ENCODE data around the gene CGNL1. TPM values are rescaled to one million over a fixed set of nuclear protein-coding genes. Genes with fewer than 3 reads are reported as not detected.

Gene CGNL1
- total RNA-seq, 1 donor from 2014 or later: 2.8 TPM

- no peak overlapping the region for H3K4me3 ChIP-seq (ENCODE audit: low read depth, low read length)
- no peaks in the 10 kb centered on the region for H3K27me3 ChIP-seq (ENCODE audit: control insufficient read depth, insufficient read depth, low read length)
- H3K36me3 ChIP-seq (ENCODE audit: control insufficient read depth, insufficient read depth, low read length): no peaks in the 10 kb centered on the region
- no peak for TF ChIP-seq CTCF (IDR thresholded peaks at IDR 0.05; ENCODE audit: insufficient read depth, low read length, poor library complexity, severe bottlenecking)
- DNase-seq (ENCODE audit: low read depth): no peak
Measured at GRCh38 chr15:57380854-57381253, 4.5 kb downstream of the CGNL1 start.

- TF ChIP-seq CTCF (IDR thresholded peaks at IDR 0.05; ENCODE audit: insufficient read depth, low read length, poor library complexity, severe bottlenecking): no peak
- no peak overlapping the region for H3K4me3 ChIP-seq (ENCODE audit: low read depth, low read length)
- no peaks in the 10 kb centered on the region for H3K27me3 ChIP-seq (ENCODE audit: control insufficient read depth, insufficient read depth, low read length)
- no peaks in the 10 kb centered on the region for H3K36me3 ChIP-seq (ENCODE audit: control insufficient read depth, insufficient read depth, low read length)
- no peak for DNase-seq (ENCODE audit: low read depth)
Measured at GRCh38 chr15:57382215-57382614, 5.9 kb downstream of the CGNL1 start.

GRCh38 chr15:57382969-57383368 is 6.7 kb downstream of the CGNL1 start:
- H3K27me3 ChIP-seq (ENCODE audit: control insufficient read depth, insufficient read depth, low read length): no peaks in the 10 kb centered on the region
- no peak for DNase-seq (ENCODE audit: low read depth)
- no peak for TF ChIP-seq CTCF (IDR thresholded peaks at IDR 0.05; ENCODE audit: insufficient read depth, low read length, poor library complexity, severe bottlenecking)
- H3K36me3 ChIP-seq (ENCODE audit: control insufficient read depth, insufficient read depth, low read length): no peaks in the 10 kb centered on the region
- no peak overlapping the region for H3K4me3 ChIP-seq (ENCODE audit: low read depth, low read length)

GRCh38 chr15:57384024-57384423 is 7.7 kb downstream of the CGNL1 start:
- TF ChIP-seq CTCF (IDR thresholded peaks at IDR 0.05; ENCODE audit: insufficient read depth, low read length, poor library complexity, severe bottlenecking): no peak
- Histone ChIP-seq H3K36me3 (ENCODE audit: control insufficient read depth, insufficient read depth, low read length) (no peaks in the 10 kb centered on the region), H3K27me3 (ENCODE audit: control insufficient read depth, insufficient read depth, low read length) (no peaks in the 10 kb centered on the region), H3K4me3 (ENCODE audit: low read depth, low read length) (no peak overlapping the region)
- DNase-seq (ENCODE audit: low read depth): no peak

DNA sequence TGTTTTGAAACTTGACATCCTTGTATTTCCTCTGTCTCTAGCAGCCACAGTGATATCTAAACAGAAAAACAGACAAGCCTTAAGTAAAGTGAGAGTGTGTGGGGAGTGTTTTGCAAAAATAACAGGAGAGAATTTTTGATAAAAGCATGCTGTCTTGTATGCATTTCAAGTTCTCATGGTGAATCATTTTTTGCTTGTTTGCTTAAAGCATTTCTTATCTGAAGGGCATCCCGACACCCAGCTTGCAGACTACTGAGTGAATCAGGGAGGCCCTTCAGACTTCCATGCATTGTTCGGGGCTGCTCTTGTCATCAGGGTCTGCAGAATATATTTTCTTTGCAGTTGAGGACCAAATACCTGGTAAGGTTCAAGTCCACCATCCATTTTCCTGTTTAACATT is 8.5 kb downstream of the CGNL1 start:
- DNase-seq (ENCODE audit: low read depth): no peak
- no peak for TF ChIP-seq CTCF (IDR thresholded peaks at IDR 0.05; ENCODE audit: insufficient read depth, low read length, poor library complexity, severe bottlenecking)
- Histone ChIP-seq H3K36me3 (ENCODE audit: control insufficient read depth, insufficient read depth, low read length) (no peaks in the 10 kb centered on the region), H3K27me3 (ENCODE audit: control insufficient read depth, insufficient read depth, low read length) (no peaks in the 10 kb centered on the region), H3K4me3 (ENCODE audit: low read depth, low read length) (no peak overlapping the region)

DNA sequence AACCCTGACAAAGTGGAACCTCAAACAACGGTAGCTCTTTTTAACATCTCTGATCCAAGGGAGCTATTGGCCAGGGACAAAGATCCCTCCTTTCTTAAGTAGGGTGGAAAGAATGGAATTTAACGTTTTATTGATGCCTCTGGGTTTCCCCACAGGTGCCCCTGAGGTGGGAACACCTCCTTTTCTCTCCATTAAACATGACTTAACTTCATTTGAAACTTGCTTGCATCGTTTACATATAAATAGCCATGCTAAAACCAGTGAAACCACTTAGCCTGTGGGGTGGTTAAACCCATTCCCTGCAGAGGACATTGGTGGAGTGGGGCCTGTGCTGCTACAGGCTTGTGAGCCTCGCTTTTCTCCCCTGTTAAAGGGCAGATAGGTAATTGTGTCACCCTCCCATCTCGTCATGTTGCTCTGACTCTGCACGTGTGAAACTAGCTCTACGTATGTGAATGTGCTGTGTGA is 9.7 kb downstream of the CGNL1 start:
- TF ChIP-seq CTCF (IDR thresholded peaks at IDR 0.05; ENCODE audit: insufficient read depth, low read length, poor library complexity, severe bottlenecking): no peak
- Histone ChIP-seq H3K36me3 (ENCODE audit: control insufficient read depth, insufficient read depth, low read length) (no peaks in the 10 kb centered on the region), H3K4me3 (ENCODE audit: low read depth, low read length) (no peak overlapping the region), H3K27me3 (ENCODE audit: control insufficient read depth, insufficient read depth, low read length) (no peaks in the 10 kb centered on the region)
- DNase-seq (ENCODE audit: low read depth): no peak

Data from kidney epithelial cell (primary cell).